Endothelial cell (in vitro differentiated cells): Measurements from ENCODE around the gene UHMK1. TPM values are rescaled to one million over a fixed set of nuclear protein-coding genes. Genes with fewer than 3 reads are reported as not detected.
"Not testable (repeated sequence)": the region's sequence is repeated elsewhere in the genome, so short reads cannot be mapped to it uniquely, and the experiment has no call there.

Source experiments
- DNase-seq: peaks from one replicate; pipeline ENCODE4 v3.0.0; 2021; ENCODE audit warnings: low spot score
- H3K27ac Mint-ChIP-seq: one replicate; pipeline ENCODE4 v1.8.0; 2021; ENCODE audit warnings: mixed read lengths, inconsistent platforms; ENCODE audit not compliant: unreplicated experiment
- H3K27me3 Mint-ChIP-seq: one replicate; pipeline ENCODE4 v1.8.0; 2021; ENCODE audit warnings: mild to moderate bottlenecking, moderate library complexity, mixed read lengths, inconsistent platforms; ENCODE audit not compliant: unreplicated experiment
- H3K36me3 Mint-ChIP-seq: one replicate; pipeline ENCODE4 v1.8.0; 2021; ENCODE audit warnings: mild to moderate bottlenecking, low read depth, mixed read lengths, inconsistent platforms; ENCODE audit not compliant: unreplicated experiment
- H3K4me1 Mint-ChIP-seq: one replicate; pipeline ENCODE4 v1.8.0; 2021; ENCODE audit warnings: mild to moderate bottlenecking, mixed read lengths, inconsistent platforms; ENCODE audit not compliant: unreplicated experiment
- H3K4me3 Mint-ChIP-seq: one replicate; pipeline ENCODE4 v1.8.0; 2021; ENCODE audit warnings: mild to moderate bottlenecking, mixed read lengths, inconsistent platforms; ENCODE audit not compliant: unreplicated experiment
- H3K9me3 Mint-ChIP-seq: one replicate; pipeline ENCODE4 v1.8.0; 2021; ENCODE audit warnings: mixed read lengths, inconsistent platforms; ENCODE audit not compliant: unreplicated experiment
- CTCF ChIP-seq: fragments of 200-600 bp; sonication (generic); IDR thresholded peaks from one replicate; pipeline ENCODE4 v1.5.0; 2021; ENCODE audit warnings: antibody characterized with exemption; ENCODE audit not compliant: unreplicated experiment
- total RNA-seq: library from RNA; stranded (reverse); fragmentation: NEBNext Ultra II Directional; extraction: Animal tissue kit (Norgen Biotek cat#: 25700); gene quantifications from one replicate; pipeline ENCODE4 v1.2.1, GENCODE V29; 2021; ENCODE audit not compliant: unreplicated experiment

UHMK1 gene
- total RNA-seq, 1 donor from 2014 or later = 17.8 TPM

DNA sequence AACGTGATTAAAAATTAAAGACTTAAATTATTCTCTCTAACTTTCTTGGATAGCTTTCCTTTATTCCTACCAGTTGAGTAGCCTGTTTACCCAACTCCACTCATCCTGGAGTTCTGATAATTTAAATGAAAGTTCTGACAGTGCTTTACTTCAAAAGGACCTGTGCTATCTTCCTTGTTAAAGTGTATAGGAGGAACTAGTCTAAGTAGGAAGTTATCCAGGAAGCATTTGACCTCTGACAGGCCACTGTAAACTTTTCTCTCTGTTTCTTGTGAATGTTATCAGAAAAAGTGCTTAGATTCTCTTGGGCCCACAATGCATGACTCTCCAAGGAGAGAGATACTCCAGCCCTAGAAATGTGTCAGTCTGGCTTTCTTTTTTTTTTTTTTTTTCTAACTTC lies 73.1 kb downstream of the UHMK1 start:
- Mint-ChIP-seq H3K9me3 (no peaks in the 10 kb centered on the region), H3K27me3 (peaks cover 3% of the 10 kb centered on the region)

DNA sequence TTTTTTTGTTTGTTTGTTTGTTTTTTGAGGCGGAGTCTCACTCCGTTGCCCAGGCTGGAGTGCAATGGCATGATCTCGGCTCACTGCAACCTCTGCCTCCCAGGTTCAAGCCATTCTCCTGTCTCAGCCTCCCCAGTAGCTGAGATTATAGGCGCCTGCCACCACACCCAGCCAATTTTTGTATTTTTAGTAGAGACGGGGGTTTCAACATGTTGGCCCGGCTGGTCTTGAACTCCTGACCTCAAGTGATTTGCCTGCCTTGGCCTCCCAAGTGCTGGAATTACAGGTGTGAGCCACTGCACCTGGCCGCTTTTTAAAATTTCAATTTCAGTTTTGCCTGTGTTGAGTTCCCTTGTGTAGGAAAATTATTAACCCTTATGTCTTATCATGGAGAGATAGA lies 73.5 kb downstream of the UHMK1 start:
- H3K4me1 Mint-ChIP-seq = peaks cover 17% of the 10 kb centered on the region
- not testable (repeated sequence) for H3K27ac Mint-ChIP-seq

More for the DNA sequence above, 73.1 kb downstream of the UHMK1 start:
- H3K4me1 Mint-ChIP-seq = peaks cover 17% of the 10 kb centered on the region
- H3K4me3 Mint-ChIP-seq = no peak overlapping the region
- H3K36me3 Mint-ChIP-seq = no peaks in the 10 kb centered on the region
- no peak for TF ChIP-seq CTCF
- DNase-seq = no peak
- H3K27ac Mint-ChIP-seq = no peak overlapping the region

GRCh38 chr1:162571696-162572095 lies 74.1 kb downstream of the UHMK1 start:
- Mint-ChIP-seq H3K27me3 (peaks cover 3% of the 10 kb centered on the region), H3K36me3 (no peaks in the 10 kb centered on the region), H3K4me3 (no peak overlapping the region), H3K9me3 (no peaks in the 10 kb centered on the region), H3K4me1 (peaks cover 17% of the 10 kb centered on the region), H3K27ac (no peak overlapping the region)
- no peak for TF ChIP-seq CTCF
- DNase-seq = no peak

More for the DNA sequence above, 73.5 kb downstream of the UHMK1 start:
- not testable (repeated sequence) for H3K9me3 Mint-ChIP-seq, H3K27me3 Mint-ChIP-seq, DNase-seq, H3K4me3 Mint-ChIP-seq, H3K36me3 Mint-ChIP-seq

- Mint-ChIP-seq H3K4me1 (peaks cover 17% of the 10 kb centered on the region), H3K27ac (no peak overlapping the region), H3K9me3 (no peaks in the 10 kb centered on the region), H3K4me3 (no peak overlapping the region), H3K36me3 (no peaks in the 10 kb centered on the region), H3K27me3 (peaks cover 3% of the 10 kb centered on the region)
- no peak for TF ChIP-seq CTCF
- DNase-seq = no peak
These were observed 75.5 kb downstream of the UHMK1 start for GRCh38 chr1:162573136-162573535.

GRCh38 chr1:162578071-162578700 lies 80.6 kb downstream of the UHMK1 start:
- H3K27me3 Mint-ChIP-seq = no peaks in the 10 kb centered on the region
- TF ChIP-seq CTCF = no peak
- peaks cover 4% of the 10 kb centered on the region for H3K36me3 Mint-ChIP-seq
- H3K4me1 Mint-ChIP-seq = no peaks in the 10 kb centered on the region
- DNase-seq = no peak
- no peak overlapping the region for H3K27ac Mint-ChIP-seq
- H3K9me3 Mint-ChIP-seq = no peaks in the 10 kb centered on the region
- no peak overlapping the region for H3K4me3 Mint-ChIP-seq
